Chondrocyte (in vitro differentiated cells): ENCODE data around the gene NHP2. TPM values are rescaled to one million over a fixed set of nuclear protein-coding genes. Genes with fewer than 3 reads are reported as not detected.

Source experiments
- DNase-seq: peaks from one replicate; pipeline ENCODE4 v3.0.0; 2021; ENCODE audit warnings: mixed read lengths, low spot score
- H3K27ac Mint-ChIP-seq: one replicate; pipeline ENCODE4 v1.8.0; 2021; ENCODE audit warnings: mild to moderate bottlenecking, moderate library complexity, mixed read lengths; ENCODE audit not compliant: unreplicated experiment
- H3K27me3 Mint-ChIP-seq: 2 replicates; pipeline ENCODE4 v1.8.0; 2021; ENCODE audit warnings: low read depth, mixed read lengths
- H3K36me3 Mint-ChIP-seq: 2 replicates; pipeline ENCODE4 v1.8.0; 2021; ENCODE audit warnings: low read depth, mixed read lengths
- H3K4me1 Mint-ChIP-seq: 2 replicates; pipeline ENCODE4 v1.8.0; 2021; ENCODE audit warnings: low read depth, mild to moderate bottlenecking, mixed read lengths
- H3K4me3 Mint-ChIP-seq: one replicate; pipeline ENCODE4 v1.8.0; 2021; ENCODE audit warnings: mild to moderate bottlenecking, moderate library complexity, mixed read lengths; ENCODE audit not compliant: unreplicated experiment
- H3K9me3 Mint-ChIP-seq: 2 replicates; pipeline ENCODE4 v1.8.0; 2021; ENCODE audit warnings: low read depth, mixed read lengths
- total RNA-seq: library from RNA; stranded (reverse); gene quantifications from 3 replicates; pipeline ENCODE4 v1.2.1, GENCODE V29; 2021
- TF ChIP-seq, protein P1 (sequence below): fragments of 200-600 bp; sonication (generic); IDR thresholded peaks from 2 replicates; pipeline ENCODE4 v1.5.0; 2021; ENCODE audit warnings: antibody characterized with exemption, mild to moderate bottlenecking, moderate library complexity

The NHP2 gene
- total RNA-seq, 1 donor from 2014 or later: 74.1 TPM

DNA sequence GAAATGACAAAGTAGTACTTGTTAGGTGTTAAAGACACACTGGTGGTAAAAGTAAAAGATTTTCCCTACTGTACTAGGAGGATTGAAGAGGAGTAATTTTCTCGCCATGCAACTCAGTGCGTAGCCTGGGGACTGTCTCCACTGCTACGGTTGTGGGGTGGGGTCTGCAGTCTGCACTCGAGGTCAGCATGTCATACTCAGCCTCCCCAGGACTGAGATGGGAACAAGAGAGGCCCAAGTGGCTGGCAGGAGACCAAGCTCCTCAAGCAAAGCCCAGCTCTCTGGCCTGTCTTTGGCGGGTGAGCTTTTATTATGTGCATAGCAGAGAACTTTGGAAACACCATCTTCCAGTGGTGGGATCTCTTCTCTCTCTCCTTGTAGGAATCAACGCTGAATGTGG lies 10.4 kb downstream of the NHP2 start:
- Mint-ChIP-seq H3K4me1 (no peaks in the 10 kb centered on the region), H3K27ac (no peak overlapping the region), H3K9me3 (no peaks in the 10 kb centered on the region), H3K27me3 (no peaks in the 10 kb centered on the region), H3K4me3 (no peak overlapping the region), H3K36me3 (peaks cover 26% of the 10 kb centered on the region)
- TF ChIP-seq, protein P1, sequence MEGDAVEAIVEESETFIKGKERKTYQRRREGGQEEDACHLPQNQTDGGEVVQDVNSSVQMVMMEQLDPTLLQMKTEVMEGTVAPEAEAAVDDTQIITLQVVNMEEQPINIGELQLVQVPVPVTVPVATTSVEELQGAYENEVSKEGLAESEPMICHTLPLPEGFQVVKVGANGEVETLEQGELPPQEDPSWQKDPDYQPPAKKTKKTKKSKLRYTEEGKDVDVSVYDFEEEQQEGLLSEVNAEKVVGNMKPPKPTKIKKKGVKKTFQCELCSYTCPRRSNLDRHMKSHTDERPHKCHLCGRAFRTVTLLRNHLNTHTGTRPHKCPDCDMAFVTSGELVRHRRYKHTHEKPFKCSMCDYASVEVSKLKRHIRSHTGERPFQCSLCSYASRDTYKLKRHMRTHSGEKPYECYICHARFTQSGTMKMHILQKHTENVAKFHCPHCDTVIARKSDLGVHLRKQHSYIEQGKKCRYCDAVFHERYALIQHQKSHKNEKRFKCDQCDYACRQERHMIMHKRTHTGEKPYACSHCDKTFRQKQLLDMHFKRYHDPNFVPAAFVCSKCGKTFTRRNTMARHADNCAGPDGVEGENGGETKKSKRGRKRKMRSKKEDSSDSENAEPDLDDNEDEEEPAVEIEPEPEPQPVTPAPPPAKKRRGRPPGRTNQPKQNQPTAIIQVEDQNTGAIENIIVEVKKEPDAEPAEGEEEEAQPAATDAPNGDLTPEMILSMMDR: no peak
- no peak for DNase-seq

DNA sequence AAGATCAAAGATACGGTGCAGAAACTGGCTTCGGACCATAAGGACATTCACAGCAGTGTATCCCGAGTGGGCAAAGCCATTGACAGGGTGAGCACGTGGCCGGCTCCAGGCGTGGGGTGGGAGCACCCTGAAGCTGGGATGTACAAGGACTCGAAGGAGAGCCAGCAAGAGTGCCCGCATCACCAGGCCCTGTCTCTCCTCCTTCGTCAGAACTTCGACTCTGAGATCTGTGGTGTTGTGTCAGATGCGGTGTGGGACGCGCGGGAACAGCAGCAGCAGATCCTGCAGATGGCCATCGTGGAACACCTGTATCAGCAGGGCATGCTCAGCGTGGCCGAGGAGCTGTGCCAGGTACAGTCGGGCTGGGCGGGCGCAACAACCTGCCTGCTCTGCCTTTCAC lies 11.0 kb downstream of the NHP2 start:
- Mint-ChIP-seq H3K36me3 (peaks cover 25% of the 10 kb centered on the region), H3K4me3 (no peak overlapping the region), H3K27ac (no peak overlapping the region), H3K4me1 (no peaks in the 10 kb centered on the region), H3K27me3 (no peaks in the 10 kb centered on the region), H3K9me3 (no peaks in the 10 kb centered on the region)
- DNase-seq: no peak
- TF ChIP-seq, protein P1: no peak

DNA sequence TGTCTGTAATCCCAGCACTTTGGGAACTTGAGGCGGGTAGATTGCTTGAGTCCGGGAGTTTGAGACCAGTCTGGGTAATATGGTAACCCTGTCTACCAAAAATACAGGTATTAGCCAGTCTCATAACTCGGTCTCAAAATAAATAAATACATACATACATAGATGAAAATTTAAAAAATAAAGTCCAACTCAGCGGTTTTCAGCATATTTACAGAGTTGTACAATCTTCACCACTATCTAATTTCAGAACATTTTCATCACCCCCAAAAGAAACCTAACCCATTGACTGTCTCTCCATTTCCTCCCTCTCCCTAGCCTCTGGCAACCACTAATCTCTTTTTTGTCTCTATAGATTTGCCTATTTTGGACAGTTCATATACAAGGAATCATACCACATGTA lies 12.1 kb downstream of the NHP2 start:
- H3K36me3 Mint-ChIP-seq: peaks cover 18% of the 10 kb centered on the region
- H3K4me3 Mint-ChIP-seq: no peak overlapping the region

DNA sequence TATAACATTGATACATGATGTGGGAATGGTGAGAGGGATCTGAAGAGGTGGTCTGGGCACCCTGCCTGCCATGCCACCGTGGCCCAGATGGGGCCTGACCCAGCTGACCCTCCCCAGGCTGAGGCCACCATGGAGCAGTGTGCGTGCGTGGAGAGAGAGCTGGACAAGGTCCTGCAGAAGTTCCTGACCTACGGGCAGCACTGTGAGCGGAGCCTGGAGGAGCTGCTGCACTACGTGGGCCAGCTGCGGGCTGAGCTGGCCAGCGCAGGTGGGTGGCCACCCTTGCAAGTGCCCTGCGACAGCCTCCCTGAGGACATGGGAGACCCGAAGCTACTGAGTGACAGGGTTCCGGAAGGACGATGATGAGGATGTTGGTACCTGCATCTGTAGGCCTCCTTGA lies 15.7 kb downstream of the NHP2 start:
- TF ChIP-seq, protein P1: no peak
- Mint-ChIP-seq H3K4me1 (no peaks in the 10 kb centered on the region), H3K27ac (no peak overlapping the region), H3K4me3 (no peak overlapping the region), H3K9me3 (no peaks in the 10 kb centered on the region), H3K36me3 (peaks cover 20% of the 10 kb centered on the region), H3K27me3 (no peaks in the 10 kb centered on the region)
- no peak for DNase-seq

More for the DNA sequence above, 12.1 kb downstream of the NHP2 start:
- Mint-ChIP-seq H3K27ac (no peak overlapping the region), H3K4me1 (no peaks in the 10 kb centered on the region), H3K27me3 (no peaks in the 10 kb centered on the region), H3K9me3 (no peaks in the 10 kb centered on the region)
- TF ChIP-seq, protein P1: no peak
- DNase-seq: no peak

DNA sequence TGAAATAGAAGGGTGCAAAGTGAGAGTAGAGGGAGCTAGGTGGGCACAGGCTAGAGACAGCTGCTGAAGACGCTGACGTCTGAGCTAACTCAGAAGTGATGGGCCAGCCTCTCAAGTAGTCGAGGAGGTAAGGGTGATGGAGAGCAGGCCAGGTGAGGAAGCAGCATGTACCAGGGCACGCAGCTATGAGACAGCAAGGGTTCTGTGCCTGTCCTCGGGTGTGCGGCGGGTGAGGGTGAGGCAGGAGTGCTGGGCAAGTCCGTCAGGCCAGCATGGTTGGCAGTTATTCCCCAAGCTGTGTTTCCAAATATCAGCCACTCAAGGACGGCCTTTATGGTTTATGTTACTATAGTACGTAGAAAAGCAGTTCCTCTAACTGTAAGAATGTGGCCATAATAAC lies 16.7 kb downstream of the NHP2 start:
- DNase-seq: no peak
- no peak overlapping the region for H3K4me3 Mint-ChIP-seq
- peaks cover 18% of the 10 kb centered on the region for H3K36me3 Mint-ChIP-seq
- TF ChIP-seq, protein P1: no peak
- no peak overlapping the region for H3K27ac Mint-ChIP-seq
- no peaks in the 10 kb centered on the region for H3K9me3 Mint-ChIP-seq
- no peaks in the 10 kb centered on the region for H3K27me3 Mint-ChIP-seq
- H3K4me1 Mint-ChIP-seq: peaks cover 4% of the 10 kb centered on the region
